Stimulated activated CD8-positive, alpha-beta memory T cell treated with anti-CD3 and anti-CD28 coated beads, Interleukin-7, amount 100 ng/mL, for 1 hour (primary cell): ENCODE measurements around the gene KIRREL3.

ENCODE experiments used
- DNase-seq, 2 donors: peaks; one replicate each; pipeline ENCODE4 v3.0.0-alpha.2; 2020; ENCODE audit warnings: low read depth in 2 of 2

KIRREL3 gene

DNA sequence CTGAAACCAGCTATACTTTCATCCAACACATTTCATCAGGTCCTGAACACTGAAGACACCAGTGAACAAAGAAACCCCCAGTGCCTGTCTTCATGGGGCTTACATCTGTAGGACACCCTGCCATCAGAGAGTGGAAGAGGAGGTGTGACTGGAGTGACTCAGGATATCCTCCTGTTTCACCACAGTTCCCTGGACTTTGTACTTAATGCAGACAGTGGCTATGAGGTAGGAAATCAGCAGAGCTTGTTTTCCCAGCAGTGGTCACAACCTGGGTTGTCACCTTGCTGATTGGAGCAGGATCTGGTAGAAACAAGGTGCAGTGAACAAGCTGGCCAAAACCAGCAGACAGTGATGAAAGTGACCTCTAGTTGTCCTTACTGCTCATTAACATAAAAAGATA, 128.8 kb downstream of the KIRREL3 start:
- no peak for DNase-seq

DNA sequence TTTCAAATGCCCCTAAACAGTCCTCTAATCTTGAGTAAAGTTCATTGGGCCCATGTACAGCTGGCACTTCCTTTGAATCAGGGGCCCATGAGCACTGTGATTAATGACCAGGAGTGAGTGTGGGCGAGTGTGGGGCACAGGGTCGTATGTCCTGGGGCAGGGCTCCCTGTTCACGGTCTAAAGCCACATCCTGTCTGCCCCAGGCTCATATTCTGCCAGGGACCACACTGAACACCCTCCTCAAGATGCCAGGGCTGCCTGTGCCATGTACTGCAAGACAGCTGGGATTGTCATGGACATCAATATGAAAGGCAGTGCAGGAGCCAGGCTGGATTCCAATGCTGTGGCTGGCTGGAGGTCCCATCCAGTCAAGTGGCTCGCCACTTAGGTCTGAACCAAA, 130.5 kb downstream of the KIRREL3 start:
- no peak for DNase-seq

DNA sequence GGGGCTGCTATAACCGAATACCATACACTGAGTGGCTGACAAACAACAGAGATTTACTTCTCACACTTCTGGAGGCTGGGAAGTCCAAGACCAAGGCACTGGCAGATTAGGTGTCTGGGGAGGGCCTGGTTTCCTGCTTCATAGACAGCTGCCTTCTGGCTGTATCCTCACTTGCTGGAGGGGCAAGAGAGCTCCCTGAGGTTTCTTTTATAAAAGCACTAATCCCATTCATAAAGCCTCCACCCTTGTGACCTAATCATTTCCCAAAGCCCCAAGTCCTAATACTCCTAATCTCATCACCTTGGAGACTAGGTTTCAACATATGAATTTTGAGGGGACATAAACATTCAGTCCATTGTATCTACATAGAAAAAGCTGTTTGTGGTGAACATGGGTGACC, 131.8 kb downstream of the KIRREL3 start:
- DNase-seq = no peak

DNA sequence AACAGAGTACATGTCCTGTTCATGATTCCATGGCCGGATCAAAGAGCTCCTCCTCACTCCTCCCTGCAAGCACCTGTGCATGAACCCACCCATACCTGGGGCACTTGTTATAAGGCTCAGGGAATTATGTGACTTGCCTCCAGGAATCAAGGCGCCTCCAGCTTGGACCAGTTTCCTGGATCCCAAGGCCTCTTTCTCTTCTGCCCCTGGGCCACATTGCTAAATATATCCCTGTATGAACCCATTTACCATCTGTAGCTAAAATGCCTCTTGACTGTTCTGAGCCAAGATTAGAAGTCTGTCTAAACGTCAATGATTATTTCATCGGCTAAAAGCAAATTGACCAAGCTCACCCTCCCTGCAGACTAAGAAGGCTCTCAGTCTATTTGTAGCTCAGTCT, 135.6 kb downstream of the KIRREL3 start:
- DNase-seq = no peak

DNA sequence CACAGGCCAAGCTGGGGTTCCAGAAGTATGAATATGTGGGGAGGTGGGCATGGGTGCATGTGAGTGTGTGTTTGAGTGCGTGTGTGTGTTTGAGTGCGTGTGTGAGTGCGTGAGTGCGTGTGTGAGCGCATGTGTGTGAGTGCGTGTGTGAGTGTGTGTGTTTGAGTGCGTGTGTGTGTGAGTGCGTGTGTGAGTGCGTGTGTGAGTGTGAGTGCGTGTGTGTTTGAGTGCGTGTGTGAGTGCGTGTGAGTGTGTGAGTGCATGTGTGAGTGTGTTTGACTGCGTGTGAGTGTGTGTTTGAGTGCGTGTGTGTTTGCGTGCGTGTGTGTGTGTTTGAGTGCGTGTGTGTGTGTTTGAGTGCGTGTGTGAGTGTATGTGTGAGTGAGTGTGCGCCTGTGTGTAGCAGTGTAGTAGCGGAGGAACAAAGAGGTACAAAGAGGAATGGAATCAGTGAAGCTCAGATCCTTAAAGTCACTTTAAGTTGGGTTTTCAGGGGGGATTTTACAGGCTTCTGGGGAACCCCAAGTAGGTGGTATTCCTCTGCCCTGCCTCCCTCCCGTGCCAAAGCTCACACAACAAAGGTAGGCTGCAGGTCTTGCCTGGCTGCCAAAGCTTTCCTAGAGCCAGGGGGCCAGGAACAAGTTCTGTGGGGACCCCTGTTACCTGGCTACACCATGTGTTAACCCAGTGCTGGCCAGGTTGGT, 137.1 kb downstream of the KIRREL3 start:
- no peak for DNase-seq

DNA sequence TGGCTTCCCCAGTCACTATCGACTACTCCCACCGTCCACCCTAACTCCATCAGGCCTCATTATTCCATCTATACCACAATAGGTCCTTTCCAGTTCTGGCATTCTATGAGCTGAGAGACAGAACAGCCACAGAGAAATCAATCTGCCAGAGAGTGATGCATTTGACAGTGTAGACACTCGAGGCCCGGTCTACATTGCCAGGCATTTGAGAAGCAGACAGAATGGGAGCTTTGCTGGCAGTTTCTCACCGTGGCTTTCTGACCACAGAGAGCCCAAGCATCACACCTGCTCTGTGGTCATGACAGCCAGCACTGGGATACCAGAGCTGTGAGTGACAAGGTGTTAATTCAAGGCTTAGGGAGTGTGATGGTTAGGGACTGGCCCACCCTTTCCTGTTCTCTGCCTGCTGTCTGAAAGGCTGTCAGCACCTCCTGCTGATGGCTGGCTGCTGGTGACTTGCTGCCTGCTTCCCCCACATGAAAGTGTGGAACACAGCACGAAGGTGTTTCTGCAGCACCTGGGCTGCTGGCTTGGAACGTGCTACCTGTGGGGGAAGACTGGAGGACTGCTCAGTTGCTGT, 137.8 kb downstream of the KIRREL3 start:
- DNase-seq = no peak

DNA sequence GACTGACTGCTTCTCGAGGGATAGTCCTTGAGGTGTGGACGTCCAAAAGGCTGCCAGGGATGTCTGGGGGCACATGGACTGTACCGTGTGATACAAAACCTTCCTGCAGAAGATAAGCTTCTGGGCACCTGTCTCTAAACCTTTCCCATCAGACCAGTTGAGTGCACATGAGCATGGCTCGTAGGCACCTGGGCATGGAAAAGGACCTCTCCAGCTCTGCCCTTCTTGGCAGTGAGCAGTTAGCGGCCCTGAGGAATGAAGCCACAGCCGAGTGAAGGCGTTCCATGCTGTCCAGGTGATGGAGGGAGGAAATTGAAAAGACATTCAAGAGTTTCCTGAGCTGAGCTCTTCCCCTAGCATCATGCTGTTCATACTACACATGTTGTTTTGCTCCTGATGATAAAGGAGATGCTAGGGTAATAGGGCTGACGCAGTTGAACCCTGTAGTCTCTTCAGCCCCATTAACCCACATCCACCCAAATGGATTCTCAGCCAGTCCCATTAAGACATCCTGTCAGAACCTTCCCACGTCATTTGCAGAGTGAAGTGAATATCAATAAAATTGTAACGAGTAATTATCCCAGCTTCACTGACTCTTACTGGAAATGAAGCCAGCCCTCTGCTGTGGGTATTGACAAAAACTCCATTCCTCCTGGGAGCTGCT, 138.6 kb downstream of the KIRREL3 start:
- DNase-seq = no peak

- DNase-seq = no peak
Observed at GRCh38 chr11:126857860-126858808, 142.4 kb downstream of the KIRREL3 start.

DNA sequence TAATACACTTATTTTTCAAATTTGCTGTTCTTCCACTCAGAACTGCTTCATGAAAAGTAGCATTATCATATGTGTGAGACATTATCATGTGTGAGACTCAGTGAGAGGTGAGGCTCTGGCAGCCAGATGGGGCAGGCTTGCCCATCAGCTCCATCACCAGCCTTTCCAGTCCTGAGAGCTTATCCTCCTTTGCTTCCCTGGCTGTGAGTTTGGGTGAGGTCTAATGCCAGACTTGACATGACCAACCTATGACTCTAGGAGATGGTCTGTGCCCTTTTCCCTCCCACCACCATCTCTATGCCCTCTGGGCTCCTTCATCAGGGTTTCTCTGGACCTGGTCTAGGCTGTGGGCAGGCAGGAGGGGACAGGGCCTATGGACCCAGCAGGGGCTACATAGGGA, 145.0 kb downstream of the KIRREL3 start:
- no peak for DNase-seq

GRCh38 chr11:126853732-126854131, 146.8 kb downstream of the KIRREL3 start:
- no peak for DNase-seq

DNA sequence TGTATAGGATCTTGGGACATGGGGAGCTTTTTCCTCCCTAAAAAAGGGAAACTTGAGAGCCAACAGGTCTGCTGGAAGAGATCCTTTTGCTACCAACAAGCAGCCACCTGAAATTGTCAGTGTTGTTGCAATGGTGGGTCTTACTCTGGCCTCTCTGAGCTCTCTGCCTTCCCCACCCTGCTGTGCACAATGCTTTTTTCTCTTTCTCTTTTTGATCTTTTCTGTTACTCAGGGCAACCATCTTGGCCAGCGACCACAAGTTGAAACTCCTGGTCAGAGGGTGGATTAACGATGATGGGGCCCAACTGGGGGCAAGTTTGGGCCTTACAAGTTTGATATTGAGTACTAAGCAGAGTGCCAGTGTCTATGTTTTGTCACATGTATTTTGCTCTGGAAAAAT, 155.8 kb downstream of the KIRREL3 start:
- no peak for DNase-seq

GRCh38 chr11:126843096-126843495, 157.5 kb downstream of the KIRREL3 start:
- no peak for DNase-seq

- DNase-seq = no peak
Observed at GRCh38 chr11:126841999-126842398, 158.6 kb downstream of the KIRREL3 start.

DNA sequence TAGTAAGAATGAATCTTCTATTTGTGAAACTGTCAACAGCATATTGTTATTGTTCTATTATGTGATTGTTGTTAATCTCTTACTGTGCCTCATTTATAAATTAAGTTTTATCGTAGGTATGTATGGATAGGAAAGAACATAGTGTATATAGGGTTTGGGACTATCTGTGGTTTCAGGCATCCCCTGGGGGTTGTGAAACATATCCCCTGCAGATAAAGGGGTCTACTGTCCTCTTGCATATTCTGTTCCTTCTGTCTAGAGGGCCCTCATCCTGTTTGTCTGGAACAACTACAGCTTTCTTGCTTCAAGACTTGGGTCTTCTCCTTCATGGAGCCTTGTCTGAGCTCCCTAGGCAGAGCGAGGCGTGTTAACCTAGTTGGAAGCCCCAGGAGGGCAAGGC, 159.6 kb downstream of the KIRREL3 start:
- DNase-seq = no peak

DNA sequence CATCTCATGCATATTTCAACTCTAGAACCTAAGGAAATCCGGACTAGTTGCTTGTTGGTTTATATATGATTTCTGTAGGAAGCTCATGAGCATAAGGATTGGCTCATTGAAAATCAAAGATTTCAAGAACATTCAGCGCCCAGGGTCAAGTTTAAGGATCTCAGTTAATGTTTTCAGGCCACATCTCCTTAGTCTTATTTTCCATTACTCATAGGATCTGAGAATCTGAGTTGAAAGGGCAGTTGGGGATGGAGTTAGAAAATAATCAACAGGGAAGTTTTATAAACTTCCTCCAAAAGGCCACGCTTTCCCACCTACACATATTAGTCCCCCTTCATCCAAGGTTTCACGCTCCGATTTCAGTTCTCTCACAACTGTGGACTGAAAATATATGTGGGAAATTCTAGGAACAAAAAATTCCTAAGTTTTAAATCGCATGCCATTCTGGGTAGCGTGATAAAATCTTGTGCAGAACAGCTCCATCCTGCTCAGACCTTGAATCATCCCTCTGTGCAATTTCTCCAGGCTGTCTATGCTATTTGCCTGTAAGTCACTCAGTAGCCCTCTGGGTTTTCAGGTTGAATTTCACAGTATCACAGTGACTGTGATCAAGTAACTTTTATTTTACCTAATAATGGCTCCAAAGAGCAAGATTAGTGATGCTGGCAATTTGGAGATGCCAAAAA, 160.2 kb downstream of the KIRREL3 start:
- DNase-seq = no peak

GRCh38 chr11:126839496-126839895, 161.1 kb downstream of the KIRREL3 start:
- DNase-seq = no peak

GRCh38 chr11:126838779-126839178, 161.8 kb downstream of the KIRREL3 start:
- no peak for DNase-seq

GRCh38 chr11:126837581-126837980, 163.0 kb downstream of the KIRREL3 start:
- no peak for DNase-seq

DNA sequence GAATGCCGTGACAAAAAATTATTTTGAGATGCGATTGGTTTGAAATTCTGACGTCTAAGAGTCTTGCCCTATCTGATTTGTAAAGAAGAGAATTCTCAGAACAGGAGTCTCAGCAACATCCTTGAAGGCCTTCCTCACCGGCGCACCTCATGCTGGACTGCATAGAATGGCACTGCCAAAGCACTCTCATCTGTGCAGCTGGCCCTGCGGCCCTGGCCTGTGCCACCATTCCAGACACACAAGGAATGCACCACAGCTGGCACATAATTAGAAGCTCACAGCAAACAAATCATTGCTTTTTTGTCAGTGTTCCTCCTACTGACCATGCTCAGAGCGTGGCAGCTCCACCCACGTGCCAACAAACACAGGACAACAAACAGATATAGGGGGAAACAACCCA, 166.0 kb downstream of the KIRREL3 start:
- DNase-seq = no peak

DNA sequence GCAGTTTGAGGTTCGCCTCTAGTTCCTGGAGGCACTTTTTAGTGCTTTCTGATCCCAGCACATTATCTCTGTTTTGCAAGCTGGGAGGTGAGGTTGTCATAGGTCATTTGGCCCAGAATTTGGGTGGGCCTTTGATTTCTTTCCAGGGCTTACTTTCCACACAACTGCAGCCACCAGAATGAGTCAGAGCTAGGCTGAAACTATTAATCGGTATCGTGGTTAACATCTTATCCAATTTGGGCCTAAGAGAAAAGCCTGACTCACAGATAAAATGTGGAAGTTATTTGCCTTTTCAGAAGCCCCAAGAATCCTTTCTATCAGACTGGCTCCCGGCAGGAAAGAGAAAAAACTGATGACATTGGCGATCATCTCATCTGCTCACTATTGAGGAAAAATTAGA, 166.4 kb downstream of the KIRREL3 start:
- DNase-seq = no peak

GRCh38 chr11:126833065-126833464, 167.5 kb downstream of the KIRREL3 start:
- no peak for DNase-seq

- DNase-seq = no peak
Observed at GRCh38 chr11:126832387-126832786, 168.2 kb downstream of the KIRREL3 start.
